ENCODE results near the gene ACVRL1.

ACVRL1 gene

GRCh38 chr12:51963477-51963876 is 56.2 kb downstream of the ACVRL1 start:
- DNase-seq (ENCODE audit: low spot score): no peak

GRCh38 chr12:51969643-51970042 is 62.3 kb downstream of the ACVRL1 start:
- no peak for DNase-seq (ENCODE audit: low spot score)

GRCh38 chr12:51970904-51971646 is 63.8 kb downstream of the ACVRL1 start:
- DNase-seq (ENCODE audit: low spot score): no peak

- no peak for DNase-seq (ENCODE audit: low spot score)
These were observed 64.5 kb downstream of the ACVRL1 start for GRCh38 chr12:51971679-51972421.

- DNase-seq (ENCODE audit: low spot score): no peak
These were observed 65.1 kb downstream of the ACVRL1 start for GRCh38 chr12:51972422-51972812.

GRCh38 chr12:51972849-51973273 is 65.6 kb downstream of the ACVRL1 start:
- DNase-seq (ENCODE audit: low spot score): no peak

All from hepatic stellate cell (primary cell).